SK-N-SH (cell line): Measurements from ENCODE around the gene MTERF4. TPM values are rescaled to one million over a fixed set of nuclear protein-coding genes. Genes with fewer than 3 reads are reported as not detected.

Experiments
- CTCF ChIA-PET: fragments of 300-600, 350-600 bp; formaldehyde crosslinking; extraction: SDS; loops from one replicate; lab custom pipeline; 2021; lab: Yijun Ruan, JAX
- POLR2A ChIA-PET: fragments of 350-600 bp; sonication (Branson Sonifier 250); formaldehyde crosslinking; extraction: SDS; loops from one replicate; lab custom pipeline; 2020; ENCODE audit warnings: antibody characterized with exemption, inconsistent platforms; lab: Yijun Ruan, JAX
- DNase-seq: peaks from one replicate; pipeline ENCODE4 v3.0.0; 2012
- H2AFZ ChIP-seq: fragments of 200-600 bp; sonication (generic); 2 replicates; pipeline ENCODE4 v1.8.1; 2016; ENCODE audit warnings: antibody characterized with exemption, mild to moderate bottlenecking, low read depth
- H3F3A ChIP-seq: fragments of 200-600 bp; sonication (generic); replicated peaks from 2 replicates; pipeline ENCODE3; 2016; ENCODE audit warnings: antibody characterized with exemption, mild to moderate bottlenecking; ENCODE audit not compliant: insufficient read depth
- H3K27ac ChIP-seq, 2 experiments: fragments of 200-500 bp in 1 of 2; fragments of 200-600 bp in 1 of 2; sonication (Bioruptor generic) in 1 of 2; sonication (generic), shearing (Covaris generic) in 1 of 2; 2 replicates each; pipeline versions ENCODE4 v1.5.1 to v1.6.1; 2014 to 2016; ENCODE audit warnings: low read depth in 2 of 2, inconsistent platforms in 1 of 2, low read length in 1 of 2, mild to moderate bottlenecking in 1 of 2, mixed read lengths in 1 of 2
- H3K27me3 ChIP-seq: fragments of 200-600 bp; sonication (generic), shearing (Covaris generic); 2 replicates; pipeline ENCODE4 v1.6.1; 2016; ENCODE audit warnings: mixed run types; ENCODE audit not compliant: insufficient read depth
- H3K36me3 ChIP-seq, 2 experiments: fragments of 200-500 bp in 1 of 2; fragments of 200-600 bp in 1 of 2; sonication (Bioruptor generic) in 1 of 2; sonication (generic) in 1 of 2; replicated peaks in 1 of 2; 2 replicates each; pipeline versions ENCODE3 to v1.5.1; 2014 to 2016; ENCODE audit warnings: low read length in 1 of 2, mild to moderate bottlenecking in 1 of 2; ENCODE audit not compliant: insufficient read depth in 2 of 2, control insufficient read depth in 1 of 2
- H3K4me1 ChIP-seq, 2 experiments: fragments of 200-500 bp in 1 of 2; fragments of 200-600 bp in 1 of 2; sonication (Bioruptor generic) in 1 of 2; sonication (generic), shearing (Covaris generic) in 1 of 2; 2 replicates each; pipeline versions ENCODE4 v1.5.1 to v1.6.1; 2014 to 2016; ENCODE audit warnings: low read depth in 1 of 2, low read length in 1 of 2, mixed run types in 1 of 2; ENCODE audit not compliant: insufficient read depth in 2 of 2, control insufficient read depth in 1 of 2
- H3K4me2 ChIP-seq: fragments of 200-600 bp; sonication (generic), shearing (Covaris generic); 2 replicates; pipeline ENCODE4 v1.6.1; 2017; ENCODE audit warnings: mixed run types
- H3K4me3 ChIP-seq, 2 experiments: fragments of 200-500 bp in 1 of 2; fragments of 200-600 bp in 1 of 2; sonication (Bioruptor generic) in 1 of 2; sonication (generic), shearing (Covaris generic) in 1 of 2; 2 replicates each; pipeline versions ENCODE4 v1.5.1 to v1.8.1; 2014 to 2016; ENCODE audit warnings: low read depth in 2 of 2, inconsistent platforms in 1 of 2, low read length in 1 of 2, mild to moderate bottlenecking in 1 of 2, mixed read lengths in 1 of 2, moderate library complexity in 1 of 2
- H3K79me2 ChIP-seq: fragments of 200-600 bp; sonication (generic); 2 replicates; pipeline ENCODE4 v1.8.1; 2017; ENCODE audit warnings: mild to moderate bottlenecking; ENCODE audit not compliant: insufficient read depth
- H3K9ac ChIP-seq: fragments of 200-600 bp; sonication (generic); 2 replicates; pipeline ENCODE4 v1.6.1; 2017; ENCODE audit warnings: mixed run types
- H3K9me2 ChIP-seq: fragments of 200-600 bp; sonication (generic); 2 replicates; pipeline ENCODE4 v1.6.1; 2017; ENCODE audit warnings: mixed run types
- H3K9me3 ChIP-seq: fragments of 200-600 bp; sonication (generic); 2 replicates; pipeline ENCODE4 v1.6.1; 2017; ENCODE audit warnings: mixed run types, mild to moderate bottlenecking, moderate library complexity
- H4K20me1 ChIP-seq: fragments of 200-600 bp; sonication (generic); 2 replicates; pipeline ENCODE4 v1.6.1; 2017; ENCODE audit warnings: mild to moderate bottlenecking, mixed run types; ENCODE audit not compliant: insufficient read depth
- CHD2 ChIP-seq: fragments of 150-350 bp; IDR thresholded peaks from 2 replicates; pipeline ENCODE4 v1.6.1; 2018; ENCODE audit warnings: low read length; ENCODE audit not compliant: partially characterized antibody
- EP300 ChIP-seq, 2 experiments: IDR thresholded peaks; 2 replicates each; pipeline versions ENCODE4 v1.4.0 to v1.6.1; 2012; ENCODE audit warnings: borderline replicate concordance in 1 of 2, low read depth in 1 of 2, low read length in 1 of 2
- FOSL2 ChIP-seq: IDR thresholded peaks from 2 replicates; pipeline ENCODE4 v1.4.0; 2012; ENCODE audit warnings: low read depth, mild to moderate bottlenecking, moderate library complexity, borderline replicate concordance
- FOXJ3 ChIP-seq: sonication (generic); formaldehyde crosslinking; IDR thresholded peaks from 2 replicates; pipeline ENCODE4 v1.5.1; 2020; ENCODE audit warnings: mild to moderate bottlenecking, missing genetic modification reagents
- MEF2A ChIP-seq: IDR thresholded peaks from 2 replicates; pipeline ENCODE4 v1.4.0; 2012; ENCODE audit warnings: low read depth, borderline replicate concordance
- NFIC ChIP-seq: IDR thresholded peaks from 2 replicates; pipeline ENCODE4 v1.4.0; 2012; ENCODE audit warnings: borderline replicate concordance
- POLR2AphosphoS5 ChIP-seq: IDR thresholded peaks from 2 replicates; pipeline ENCODE4 v1.6.1; 2012; ENCODE audit warnings: low read depth, low read length
- RFX5 ChIP-seq: IDR thresholded peaks from 2 replicates; pipeline ENCODE4 v1.6.1; 2012; ENCODE audit warnings: mild to moderate bottlenecking, improper control_type of control experiment, low read length
- RXRA ChIP-seq: IDR thresholded peaks from 2 replicates; pipeline ENCODE4 v1.4.0; 2012; ENCODE audit warnings: low read depth, mild to moderate bottlenecking, borderline replicate concordance
- SIN3A ChIP-seq: IDR thresholded peaks from 2 replicates; pipeline ENCODE4 v1.6.1; 2012; ENCODE audit warnings: low read depth, mild to moderate bottlenecking, low read length, moderate library complexity, borderline replicate concordance
- SMC3 ChIP-seq: IDR thresholded peaks from 2 replicates; pipeline ENCODE4 v1.6.1; 2012; ENCODE audit warnings: low read depth, low read length, improper control_type of control experiment
- TAF1 ChIP-seq: IDR thresholded peaks from 2 replicates; pipeline ENCODE4 v1.6.1; 2012; ENCODE audit warnings: low read depth, mild to moderate bottlenecking, low read length, moderate library complexity, borderline replicate concordance
- TEAD4 ChIP-seq: IDR thresholded peaks from 2 replicates; pipeline ENCODE4 v1.4.0; 2012; ENCODE audit warnings: mild to moderate bottlenecking, borderline replicate concordance; ENCODE audit not compliant: insufficient read depth
- WGBS: methylation state at CpG from one replicate; pipeline ENCODE4 v1.1.6; 2017; ENCODE audit warnings: low lambda C conversion rate; 5-methylcytosine and 5-hydroxymethylcytosine counted together
- polyA plus RNA-seq, 3 experiments: library from polyadenylated mRNA; depleted of rRNA; stranded (reverse); fragments of >200 nt; gene quantifications; 2 replicates each; pipeline ENCODE4 v1.2.3, GENCODE V29; 2012
- TF ChIP-seq, protein P1 (sequence below): IDR thresholded peaks from 2 replicates; pipeline ENCODE4 v1.4.0; 2012; ENCODE audit warnings: low read depth, borderline replicate concordance
- TF ChIP-seq, protein P2 (sequence below): fragments of 200-600 bp; sonication (generic); IDR thresholded peaks from 2 replicates; pipeline ENCODE4 v1.6.1; 2017; ENCODE audit warnings: antibody characterized with exemption, mild to moderate bottlenecking, moderate library complexity
- TF ChIP-seq, protein P3 (sequence below): IDR thresholded peaks from 2 replicates; pipeline ENCODE4 v1.4.0; 2012; ENCODE audit warnings: low read depth

The MTERF4 gene
- polyA plus RNA-seq, 1 of the 3 experiments (the other 2 are of a cell fraction): 31.0 TPM

DNA sequence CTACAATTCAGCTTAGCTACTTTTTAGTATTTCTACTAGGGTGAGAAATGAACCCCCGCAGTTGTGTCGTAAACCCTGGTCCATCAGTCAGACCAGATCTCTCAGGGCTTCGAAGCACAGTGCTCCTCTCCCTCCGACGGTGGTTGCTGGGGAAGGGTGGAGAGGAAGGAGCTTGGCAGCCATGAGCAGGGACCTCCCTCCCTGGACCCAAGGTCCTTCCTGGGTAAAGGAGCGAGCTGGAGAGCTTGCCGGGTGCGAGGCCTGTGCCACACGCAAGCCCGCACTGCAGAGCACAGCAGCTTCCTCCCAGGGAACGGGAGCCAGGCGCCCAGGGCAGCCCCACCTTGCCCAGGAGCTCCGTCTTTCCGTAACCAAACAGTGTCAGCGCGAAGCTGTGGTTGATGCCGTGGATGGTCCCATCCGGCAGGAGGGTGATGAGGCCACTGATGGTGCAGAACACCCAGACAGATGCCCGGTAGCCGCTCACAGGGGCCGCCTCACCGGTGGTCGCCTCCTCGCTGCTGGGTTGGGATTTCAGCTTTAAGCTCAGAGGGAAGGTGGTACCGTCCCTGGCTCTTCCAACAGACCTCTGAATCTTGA, 34.7 kb upstream of the MTERF4 start:
- Histone ChIP-seq H3K4me2 (no peak overlapping the region), H3K27me3 (no peaks in the 10 kb centered on the region), H3K9ac (no peak overlapping the region), H3K36me3 (no peaks in the 10 kb centered on the region), H3K9me3 (no peaks in the 10 kb centered on the region), H3K27ac (no peak overlapping the region), H2AFZ (no peak overlapping the region), H4K20me1 (no peaks in the 10 kb centered on the region), H3F3A (no peaks in the 10 kb centered on the region), H3K9me2 (no peaks in the 10 kb centered on the region), H3K4me1 (no peaks in the 10 kb centered on the region), H3K4me3 (no peak overlapping the region), H3K79me2 (no peaks in the 10 kb centered on the region)
- DNase-seq: no peak
- TF ChIP-seq, protein P1, sequence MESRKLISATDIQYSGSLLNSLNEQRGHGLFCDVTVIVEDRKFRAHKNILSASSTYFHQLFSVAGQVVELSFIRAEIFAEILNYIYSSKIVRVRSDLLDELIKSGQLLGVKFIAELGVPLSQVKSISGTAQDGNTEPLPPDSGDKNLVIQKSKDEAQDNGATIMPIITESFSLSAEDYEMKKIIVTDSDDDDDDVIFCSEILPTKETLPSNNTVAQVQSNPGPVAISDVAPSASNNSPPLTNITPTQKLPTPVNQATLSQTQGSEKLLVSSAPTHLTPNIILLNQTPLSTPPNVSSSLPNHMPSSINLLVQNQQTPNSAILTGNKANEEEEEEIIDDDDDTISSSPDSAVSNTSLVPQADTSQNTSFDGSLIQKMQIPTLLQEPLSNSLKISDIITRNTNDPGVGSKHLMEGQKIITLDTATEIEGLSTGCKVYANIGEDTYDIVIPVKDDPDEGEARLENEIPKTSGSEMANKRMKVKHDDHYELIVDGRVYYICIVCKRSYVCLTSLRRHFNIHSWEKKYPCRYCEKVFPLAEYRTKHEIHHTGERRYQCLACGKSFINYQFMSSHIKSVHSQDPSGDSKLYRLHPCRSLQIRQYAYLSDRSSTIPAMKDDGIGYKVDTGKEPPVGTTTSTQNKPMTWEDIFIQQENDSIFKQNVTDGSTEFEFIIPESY: no peak
- TF ChIP-seq RFX5: no peak
- no peak for TF ChIP-seq RXRA
- TF ChIP-seq POLR2AphosphoS5: no peak
- no peak for TF ChIP-seq SIN3A
- TF ChIP-seq, protein P2, sequence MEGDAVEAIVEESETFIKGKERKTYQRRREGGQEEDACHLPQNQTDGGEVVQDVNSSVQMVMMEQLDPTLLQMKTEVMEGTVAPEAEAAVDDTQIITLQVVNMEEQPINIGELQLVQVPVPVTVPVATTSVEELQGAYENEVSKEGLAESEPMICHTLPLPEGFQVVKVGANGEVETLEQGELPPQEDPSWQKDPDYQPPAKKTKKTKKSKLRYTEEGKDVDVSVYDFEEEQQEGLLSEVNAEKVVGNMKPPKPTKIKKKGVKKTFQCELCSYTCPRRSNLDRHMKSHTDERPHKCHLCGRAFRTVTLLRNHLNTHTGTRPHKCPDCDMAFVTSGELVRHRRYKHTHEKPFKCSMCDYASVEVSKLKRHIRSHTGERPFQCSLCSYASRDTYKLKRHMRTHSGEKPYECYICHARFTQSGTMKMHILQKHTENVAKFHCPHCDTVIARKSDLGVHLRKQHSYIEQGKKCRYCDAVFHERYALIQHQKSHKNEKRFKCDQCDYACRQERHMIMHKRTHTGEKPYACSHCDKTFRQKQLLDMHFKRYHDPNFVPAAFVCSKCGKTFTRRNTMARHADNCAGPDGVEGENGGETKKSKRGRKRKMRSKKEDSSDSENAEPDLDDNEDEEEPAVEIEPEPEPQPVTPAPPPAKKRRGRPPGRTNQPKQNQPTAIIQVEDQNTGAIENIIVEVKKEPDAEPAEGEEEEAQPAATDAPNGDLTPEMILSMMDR: no peak
- TF ChIP-seq SMC3: no peak
- TF ChIP-seq NFIC: no peak
- TF ChIP-seq CHD2: no peak
- no peak for TF ChIP-seq TEAD4
- no peak for TF ChIP-seq TAF1
- no peak for TF ChIP-seq EP300 (IDR thresholded peaks at IDR 0.05; ENCODE audit: borderline replicate concordance in 1 of 2, low read depth in 1 of 2, low read length in 1 of 2)
- TF ChIP-seq FOSL2: no peak
- TF ChIP-seq, protein P3, sequence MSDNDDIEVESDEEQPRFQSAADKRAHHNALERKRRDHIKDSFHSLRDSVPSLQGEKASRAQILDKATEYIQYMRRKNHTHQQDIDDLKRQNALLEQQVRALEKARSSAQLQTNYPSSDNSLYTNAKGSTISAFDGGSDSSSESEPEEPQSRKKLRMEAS: no peak
- TF ChIP-seq FOXJ3 (CRISPR knock-in tag): no peak
- no peak for TF ChIP-seq MEF2A
- ChIA-PET CTCF (interaction anchor here (1.2 to 1.7 kb wide), 3 partner anchors 58 to 286 kb away, joined by 3 to 5 read pairs (median 4); no protein-coding TSS in a partner anchor), POLR2A (no interaction called here)
- 96% methylated on average over 7 of the region's 25 CpGs for WGBS
